HT1080 (cell line): ENCODE results near the gene TUBGCP6. TPM values are rescaled to one million over a fixed set of nuclear protein-coding genes. Genes with fewer than 3 reads are reported as not detected.

ENCODE experiments used
- DNase-seq: peaks from one replicate; pipeline ENCODE4 v3.0.0-alpha.2; 2015; ENCODE audit warnings: low read depth
- total RNA-seq: library from RNA; depleted of rRNA; stranded (reverse); fragments of >200 nt; shearing (Covaris generic); gene quantifications from 2 replicates; pipeline ENCODE4 v1.2.3, GENCODE V29; 2014

The TUBGCP6 gene
- total RNA-seq, 1 experiment from 2014 or later = 13.1 TPM

- no peak for DNase-seq
Observed at GRCh38 chr22:50184004-50184901, 60.6 kb downstream of the TUBGCP6 start.

GRCh38 chr22:50183141-50183971 is 61.5 kb downstream of the TUBGCP6 start:
- no peak for DNase-seq

- DNase-seq = no peak
Observed at GRCh38 chr22:50182176-50183081, 62.4 kb downstream of the TUBGCP6 start.

GRCh38 chr22:50180727-50181521 is 63.9 kb downstream of the TUBGCP6 start:
- no peak for DNase-seq

GRCh38 chr22:50179937-50180726 is 64.7 kb downstream of the TUBGCP6 start:
- DNase-seq = no peak

GRCh38 chr22:50178871-50179869 is 65.7 kb downstream of the TUBGCP6 start:
- no peak for DNase-seq

- DNase-seq = no peak
Observed at GRCh38 chr22:50178471-50178864, 66.4 kb downstream of the TUBGCP6 start.

GRCh38 chr22:50177537-50178470 is 67.0 kb downstream of the TUBGCP6 start:
- no peak for DNase-seq

- no peak for DNase-seq
Observed at GRCh38 chr22:50176850-50177536, 67.8 kb downstream of the TUBGCP6 start.

GRCh38 chr22:50175921-50176849 is 68.6 kb downstream of the TUBGCP6 start:
- DNase-seq = no peak

- DNase-seq = no peak
Observed at GRCh38 chr22:50175191-50175461, 69.7 kb downstream of the TUBGCP6 start.

- DNase-seq = no peak
Observed at GRCh38 chr22:50174382-50175190, 70.2 kb downstream of the TUBGCP6 start.

GRCh38 chr22:50173983-50174355 is 70.9 kb downstream of the TUBGCP6 start:
- no peak for DNase-seq

- DNase-seq = no peak
Observed at GRCh38 chr22:50173311-50173982, 71.4 kb downstream of the TUBGCP6 start.
